Stimulated activated CD4-positive, alpha-beta T cell treated with anti-CD3 and anti-CD28 coated beads, Interleukin-4, amount 100 ng/mL, for 48 hours (primary cell): ENCODE results near the gene GINS2.

Experiments
- DNase-seq, 2 donors: peaks; one replicate each; pipeline ENCODE4 v3.0.0-alpha.2; 2020; ENCODE audit warnings: low read depth in 2 of 2

Gene GINS2

GRCh38 chr16:85640254-85640558 lies 48.5 kb downstream of the GINS2 start:
- DNase-seq, result no peak

GRCh38 chr16:85639529-85640253 lies 49.1 kb downstream of the GINS2 start:
- no peak for DNase-seq

- no peak for DNase-seq
Measured at GRCh38 chr16:85638695-85639409, 49.9 kb downstream of the GINS2 start.

- DNase-seq, result no peak
Measured at GRCh38 chr16:85637808-85638647, 50.7 kb downstream of the GINS2 start.

GRCh38 chr16:85637061-85637807 lies 51.5 kb downstream of the GINS2 start:
- DNase-seq, result no peak

- DNase-seq, result no peak
Measured at GRCh38 chr16:85636234-85636812, 52.4 kb downstream of the GINS2 start.

- DNase-seq, result no peak
Measured at GRCh38 chr16:85635545-85636140, 53.1 kb downstream of the GINS2 start.

- DNase-seq, result no peak
Measured at GRCh38 chr16:85634747-85635544, 53.8 kb downstream of the GINS2 start.

GRCh38 chr16:85633888-85634287 lies 54.9 kb downstream of the GINS2 start:
- DNase-seq, result no peak

- DNase-seq, result no peak
Measured at GRCh38 chr16:85633438-85633743, 55.4 kb downstream of the GINS2 start.

GRCh38 chr16:85632709-85633437 lies 55.9 kb downstream of the GINS2 start:
- no peak for DNase-seq

GRCh38 chr16:85631802-85632393 lies 56.9 kb downstream of the GINS2 start:
- no peak for DNase-seq

GRCh38 chr16:85631230-85631629 lies 57.5 kb downstream of the GINS2 start:
- no peak for DNase-seq

- DNase-seq, result no peak
Measured at GRCh38 chr16:85629853-85630252, 58.9 kb downstream of the GINS2 start.

GRCh38 chr16:85629326-85629725 lies 59.4 kb downstream of the GINS2 start:
- no peak for DNase-seq

- DNase-seq, result no peak
Measured at GRCh38 chr16:85628645-85629044, 60.1 kb downstream of the GINS2 start.

- DNase-seq, result no peak
Measured at GRCh38 chr16:85628265-85628556, 60.5 kb downstream of the GINS2 start.

GRCh38 chr16:85627526-85628264 lies 61.1 kb downstream of the GINS2 start:
- no peak for DNase-seq

GRCh38 chr16:85627089-85627488 lies 61.7 kb downstream of the GINS2 start:
- DNase-seq, result no peak
